Activated CD4-positive, alpha-beta memory T cell treated with anti-CD3 and anti-CD28 coated beads, Interleukin-2, amount 10 ng/mL, durations not matched to agents 7 days and 5 days (primary cell): ENCODE data around the gene NR1H3. TPM values are rescaled to one million over a fixed set of nuclear protein-coding genes. Genes with fewer than 3 reads are reported as not detected.

Experiments used
- CTCF ChIA-PET: fragments of 350-600 bp; sonication (Branson Sonifier 250); formaldehyde crosslinking; loops from one replicate; lab custom pipeline; 2021; ENCODE audit warnings: antibody characterized with exemption, inconsistent platforms; lab: Charles Lee
- POLR2A ChIA-PET: fragments of 350-600 bp; sonication (Branson Sonifier 250); formaldehyde crosslinking; loops from one replicate; lab custom pipeline; 2021; ENCODE audit warnings: antibody characterized with exemption; lab: Charles Lee
- DNase-seq: peaks from one replicate; pipeline ENCODE4 v3.0.0-alpha.2; 2020
- H3K27ac Mint-ChIP-seq: one replicate; pipeline ENCODE4 v1.8.0; 2021; ENCODE audit warnings: mild to moderate bottlenecking, mixed read lengths
- H3K27me3 Mint-ChIP-seq: one replicate; pipeline ENCODE4 v1.8.0; 2021; ENCODE audit warnings: mixed read lengths
- H3K36me3 Mint-ChIP-seq: one replicate; pipeline ENCODE4 v1.8.0; 2021; ENCODE audit warnings: low read depth, mixed read lengths
- H3K4me1 Mint-ChIP-seq: one replicate; pipeline ENCODE4 v1.8.0; 2021; ENCODE audit warnings: mixed read lengths
- H3K4me3 Mint-ChIP-seq: one replicate; pipeline ENCODE4 v1.8.0; 2021; ENCODE audit warnings: mild to moderate bottlenecking, mixed read lengths
- H3K9me3 Mint-ChIP-seq: one replicate; pipeline ENCODE4 v1.8.0; 2021; ENCODE audit warnings: mixed read lengths
- total RNA-seq, 2 experiments: library from RNA; stranded (reverse); gene quantifications; one replicate each; pipeline ENCODE4 v1.2.3, GENCODE V29; 2021

The NR1H3 gene
- total RNA-seq, 2 experiments from 2014 or later: 10.5 to 13.9 TPM

DNA sequence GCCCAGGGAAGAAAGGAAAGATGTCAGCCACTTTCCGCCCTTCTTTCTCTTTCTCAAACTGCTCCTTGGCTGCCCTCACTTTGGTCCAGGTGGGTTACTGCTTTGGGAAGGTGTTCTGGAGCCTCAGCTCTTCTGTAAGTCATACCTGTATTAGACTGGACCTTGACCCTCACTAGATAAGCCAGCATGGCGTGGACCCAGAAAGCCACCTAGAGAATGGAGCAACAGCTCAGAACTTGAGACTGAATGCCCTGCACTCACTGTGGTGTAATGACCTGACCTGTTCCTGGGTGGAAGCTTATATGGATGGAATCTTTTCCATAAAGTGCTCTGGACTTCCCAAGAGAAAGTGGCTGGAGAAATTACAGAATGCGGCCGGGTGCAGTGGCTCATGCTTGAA lies 24.7 kb upstream of the NR1H3 start:
- CTCF ChIA-PET: interaction anchor here (1.0 to 4.9 kb wide), 7 partner anchors 15 to 179 kb away, joined by 3 to 25 read pairs (median 3); partner anchors contain the start of genes ACP2 and DDB2
- H3K36me3 Mint-ChIP-seq: peaks cover 66% of the 10 kb centered on the region

DNA sequence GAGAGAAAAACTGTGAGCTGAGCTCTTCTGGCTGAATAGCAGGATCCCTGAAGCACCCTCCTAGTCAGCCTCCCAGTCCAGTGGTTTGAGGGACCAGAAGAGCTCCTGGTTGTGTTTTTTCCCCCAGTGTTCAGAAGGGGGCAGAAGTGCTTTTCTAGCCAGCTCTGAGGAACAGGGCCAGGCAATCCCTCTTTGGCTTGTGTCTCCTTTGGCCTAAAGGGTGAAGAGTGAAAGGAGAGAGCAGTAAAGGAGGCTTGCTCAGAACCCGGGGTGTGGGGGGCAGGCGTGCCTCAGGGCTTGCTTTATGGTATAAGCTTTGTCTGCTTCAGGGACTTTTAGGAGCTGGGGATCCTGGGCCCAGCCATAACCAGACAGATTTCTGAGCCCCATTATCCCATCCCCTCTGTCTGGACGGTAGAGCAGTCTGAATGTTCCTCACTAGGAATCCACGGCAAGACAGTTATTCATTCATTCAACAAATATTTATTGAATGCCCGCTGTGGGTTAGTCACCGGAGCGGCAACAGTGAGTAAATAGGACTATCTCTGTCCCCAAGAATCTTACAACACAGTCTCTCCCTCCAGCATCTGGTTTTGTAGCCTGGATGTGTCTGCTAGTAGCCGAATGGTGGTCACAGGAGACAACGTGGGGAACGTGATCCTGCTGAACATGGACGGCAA lies 23.7 kb upstream of the NR1H3 start:
- ChIA-PET POLR2A (interaction anchor here (1.0 to 17.4 kb wide), 11 partner anchors 8 to 94 kb away, joined by 3 to 161 read pairs (median 5); partner anchors contain the start of genes ACP2, DDB2 and MADD), CTCF (interaction anchor here (0.7 to 4.9 kb wide), 10 partner anchors 10 to 178 kb away, joined by 3 to 25 read pairs (median 3); partner anchors contain the start of genes ACP2, DDB2 and MADD)
- H3K27ac Mint-ChIP-seq: peak overlapping the region; percentile 77
- H3K36me3 Mint-ChIP-seq: peaks cover 67% of the 10 kb centered on the region
- peaks cover 26% of the 10 kb centered on the region for H3K4me1 Mint-ChIP-seq
- no peak for DNase-seq
- H3K27me3 Mint-ChIP-seq: no peaks in the 10 kb centered on the region
- no peak overlapping the region for H3K4me3 Mint-ChIP-seq
- no peaks in the 10 kb centered on the region for H3K9me3 Mint-ChIP-seq

More for the DNA sequence above, 24.7 kb upstream of the NR1H3 start:
- POLR2A ChIA-PET: interaction anchor here (1.1 to 17.4 kb wide), 7 partner anchors 10 to 93 kb away, joined by 3 to 161 read pairs (median 4); partner anchors contain the start of genes ACP2, DDB2 and MADD
- Mint-ChIP-seq H3K9me3 (no peaks in the 10 kb centered on the region), H3K27ac (no peak overlapping the region), H3K27me3 (no peaks in the 10 kb centered on the region), H3K4me3 (no peak overlapping the region), H3K4me1 (peaks cover 29% of the 10 kb centered on the region)
- DNase-seq: no peak

GRCh38 chr11:47234669-47235100 lies 23.1 kb upstream of the NR1H3 start:
- peak overlapping the region; percentile 77 for H3K27ac Mint-ChIP-seq
- ChIA-PET POLR2A (interaction anchor here (0.6 to 17.4 kb wide), 9 partner anchors 10 to 221 kb away, joined by 3 to 161 read pairs (median 5); partner anchors contain the start of genes ACP2, DDB2 and MADD), CTCF (interaction anchor here (0.7 to 4.9 kb wide), 5 partner anchors 11 to 36 kb away, joined by 3 to 25 read pairs (median 3); partner anchors contain the start of genes ACP2 and MADD)
- peak overlapping the region; percentile 24 for H3K4me3 Mint-ChIP-seq
- DNase-seq: no peak
- no peaks in the 10 kb centered on the region for H3K27me3 Mint-ChIP-seq
- peaks cover 24% of the 10 kb centered on the region for H3K4me1 Mint-ChIP-seq
- no peaks in the 10 kb centered on the region for H3K9me3 Mint-ChIP-seq
- H3K36me3 Mint-ChIP-seq: peaks cover 69% of the 10 kb centered on the region

GRCh38 chr11:47235163-47235562 lies 22.6 kb upstream of the NR1H3 start:
- Mint-ChIP-seq H3K27ac (peak overlapping the region; percentile 77), H3K9me3 (no peaks in the 10 kb centered on the region), H3K4me1 (peaks cover 24% of the 10 kb centered on the region), H3K36me3 (peaks cover 74% of the 10 kb centered on the region), H3K4me3 (no peak overlapping the region), H3K27me3 (no peaks in the 10 kb centered on the region)
- ChIA-PET CTCF (interaction anchor here (1.1 to 4.9 kb wide), 6 partner anchors 13 to 36 kb away, joined by 3 to 25 read pairs (median 4); partner anchors contain the start of genes ACP2, DDB2 and MADD), POLR2A (interaction anchor here (0.6 to 17.4 kb wide), 10 partner anchors 9 to 220 kb away, joined by 3 to 161 read pairs (median 4); partner anchors contain the start of genes ACP2, DDB2 and MADD)
- no peak for DNase-seq

- CTCF ChIA-PET: interaction anchor here (1.1 to 4.9 kb wide), 4 partner anchors 11 to 23 kb away, joined by 3 to 25 read pairs (median 4); partner anchors contain the start of genes ACP2 and DDB2
- DNase-seq: no peak
- H3K36me3 Mint-ChIP-seq: peaks cover 72% of the 10 kb centered on the region
- H3K27me3 Mint-ChIP-seq: no peaks in the 10 kb centered on the region
- no peaks in the 10 kb centered on the region for H3K9me3 Mint-ChIP-seq
- no peak overlapping the region for H3K4me3 Mint-ChIP-seq
- peak overlapping the region; percentile 21 for H3K27ac Mint-ChIP-seq
- POLR2A ChIA-PET: interaction anchor here (1.0 to 17.4 kb wide), 6 partner anchors 10 to 34 kb away, joined by 3 to 161 read pairs (median 4); partner anchors contain the start of genes ACP2 and DDB2
- peaks cover 24% of the 10 kb centered on the region for H3K4me1 Mint-ChIP-seq
Measured at GRCh38 chr11:47236482-47236881, 21.3 kb upstream of the NR1H3 start.

DNA sequence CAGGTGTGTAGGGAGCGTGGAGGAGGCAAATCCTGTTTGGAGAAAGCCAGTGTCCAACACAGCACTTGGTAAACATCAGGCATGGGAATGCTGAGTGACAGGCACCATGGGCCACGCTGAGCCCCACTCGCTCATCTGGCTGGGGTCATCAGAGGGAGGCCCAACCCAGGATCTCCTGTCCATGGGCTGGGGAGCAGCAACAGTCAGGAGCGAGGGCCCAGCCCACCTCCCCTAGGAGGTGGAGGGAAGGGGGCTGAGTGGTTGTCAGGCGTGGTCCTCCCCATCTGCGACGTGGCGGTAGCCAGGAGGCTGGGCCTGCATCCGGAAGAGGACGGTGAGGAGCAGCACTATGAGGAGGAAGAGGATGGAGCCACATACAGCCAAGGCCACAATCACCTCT lies 17.9 kb upstream of the NR1H3 start:
- Mint-ChIP-seq H3K27ac (no peak overlapping the region), H3K36me3 (peaks cover 81% of the 10 kb centered on the region)
- POLR2A ChIA-PET: interaction anchor here (1.9 to 17.4 kb wide), 2 partner anchors 8 to 25 kb away, joined by 23 to 161 read pairs; partner anchors contain the start of genes ACP2 and DDB2

GRCh38 chr11:47241841-47242301 lies 15.9 kb upstream of the NR1H3 start:
- no peak for DNase-seq
- Mint-ChIP-seq H3K27me3 (no peaks in the 10 kb centered on the region), H3K27ac (peak overlapping the region; percentile 2), H3K4me1 (peaks cover 6% of the 10 kb centered on the region), H3K4me3 (no peak overlapping the region), H3K36me3 (peaks cover 73% of the 10 kb centered on the region), H3K9me3 (no peaks in the 10 kb centered on the region)
- POLR2A ChIA-PET: interaction anchor here (0.9 to 2.4 kb wide), 11 partner anchors 8 to 163 kb away, joined by 3 to 11 read pairs (median 5); partner anchors contain the start of gene DDB2
- CTCF ChIA-PET: interaction anchor here (0.6 kb wide), 1 partner anchor 10 kb away, joined by 4 read pairs; no protein-coding TSS in a partner anchor

More for the DNA sequence above, 17.9 kb upstream of the NR1H3 start:
- no peak overlapping the region for H3K4me3 Mint-ChIP-seq
- peaks cover 13% of the 10 kb centered on the region for H3K4me1 Mint-ChIP-seq
- CTCF ChIA-PET: no interaction called here
- no peaks in the 10 kb centered on the region for H3K27me3 Mint-ChIP-seq
- DNase-seq: no peak
- no peaks in the 10 kb centered on the region for H3K9me3 Mint-ChIP-seq

DNA sequence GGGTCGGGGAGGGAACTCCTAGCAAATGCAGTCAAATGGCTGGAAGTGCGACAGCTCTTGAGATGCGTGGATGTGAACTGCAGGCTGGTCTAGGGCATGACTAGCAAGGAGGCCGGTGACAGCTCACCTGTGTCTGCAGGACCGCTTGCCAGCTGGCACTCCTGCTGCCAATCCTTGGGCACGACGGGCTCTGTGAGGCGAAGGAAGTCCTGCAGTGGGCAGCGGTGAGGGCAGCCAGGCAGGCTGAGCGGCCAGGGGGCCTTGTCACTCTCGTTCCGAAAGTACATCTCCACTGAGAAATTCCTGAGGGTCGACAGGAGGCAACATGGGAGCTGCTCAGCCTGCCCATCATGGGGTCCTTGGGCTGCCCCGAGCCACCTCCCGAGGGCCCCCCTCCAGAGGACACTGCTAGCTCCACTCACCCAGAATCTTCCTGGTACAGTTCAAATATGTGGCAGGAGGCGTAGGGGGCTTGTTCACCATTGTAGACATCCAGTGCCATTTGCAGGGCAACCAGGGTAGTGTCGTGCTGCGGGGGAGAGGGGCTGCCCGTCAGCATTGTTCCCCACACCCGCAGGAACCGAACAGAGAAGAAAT lies 15.1 kb upstream of the NR1H3 start:
- Mint-ChIP-seq H3K27me3 (no peaks in the 10 kb centered on the region), H3K27ac (no peak overlapping the region), H3K4me1 (peaks cover 14% of the 10 kb centered on the region), H3K4me3 (no peak overlapping the region), H3K9me3 (no peaks in the 10 kb centered on the region), H3K36me3 (peaks cover 67% of the 10 kb centered on the region)
- ChIA-PET POLR2A (interaction anchor here (0.6 to 2.4 kb wide), 8 partner anchors 9 to 162 kb away, joined by 3 to 11 read pairs (median 4); partner anchors contain the start of gene DDB2), CTCF (interaction anchor here (0.8 to 1.7 kb wide), 2 partner anchors 14 to 17 kb away, joined by 4 to 5 read pairs; no protein-coding TSS in a partner anchor)
- DNase-seq: no peak

DNA sequence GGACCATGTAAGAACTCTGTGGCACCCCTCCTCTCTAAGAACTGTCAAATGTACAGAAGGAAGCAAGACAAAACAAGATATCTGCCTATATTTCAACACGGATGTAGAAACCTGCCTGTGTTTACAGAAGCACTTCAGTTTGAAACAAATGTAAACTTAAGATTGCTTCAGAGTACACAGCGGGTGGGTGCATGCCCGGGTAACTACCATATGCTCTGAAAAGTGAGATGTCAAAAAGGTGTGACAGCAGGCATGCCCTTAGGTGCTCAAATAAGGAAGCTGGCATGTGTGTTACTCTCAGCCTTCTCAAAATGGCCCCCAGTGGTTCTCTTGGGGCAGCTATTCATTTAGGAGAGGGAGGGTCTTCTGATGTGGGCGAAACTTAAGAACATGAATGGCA lies 14.3 kb upstream of the NR1H3 start:
- no peak overlapping the region for H3K27ac Mint-ChIP-seq
- H3K36me3 Mint-ChIP-seq: peaks cover 60% of the 10 kb centered on the region
- CTCF ChIA-PET: interaction anchor here (0.5 to 1.7 kb wide), 2 partner anchors 16 to 61 kb away, joined by 4 to 5 read pairs; no protein-coding TSS in a partner anchor
- peaks cover 19% of the 10 kb centered on the region for H3K4me1 Mint-ChIP-seq
- POLR2A ChIA-PET: interaction anchor here (0.9 to 2.4 kb wide), 5 partner anchors 9 to 28 kb away, joined by 4 to 11 read pairs (median 7); partner anchors contain the start of gene DDB2
- no peak overlapping the region for H3K4me3 Mint-ChIP-seq
- H3K9me3 Mint-ChIP-seq: no peaks in the 10 kb centered on the region
- DNase-seq: no peak
- H3K27me3 Mint-ChIP-seq: no peaks in the 10 kb centered on the region

DNA sequence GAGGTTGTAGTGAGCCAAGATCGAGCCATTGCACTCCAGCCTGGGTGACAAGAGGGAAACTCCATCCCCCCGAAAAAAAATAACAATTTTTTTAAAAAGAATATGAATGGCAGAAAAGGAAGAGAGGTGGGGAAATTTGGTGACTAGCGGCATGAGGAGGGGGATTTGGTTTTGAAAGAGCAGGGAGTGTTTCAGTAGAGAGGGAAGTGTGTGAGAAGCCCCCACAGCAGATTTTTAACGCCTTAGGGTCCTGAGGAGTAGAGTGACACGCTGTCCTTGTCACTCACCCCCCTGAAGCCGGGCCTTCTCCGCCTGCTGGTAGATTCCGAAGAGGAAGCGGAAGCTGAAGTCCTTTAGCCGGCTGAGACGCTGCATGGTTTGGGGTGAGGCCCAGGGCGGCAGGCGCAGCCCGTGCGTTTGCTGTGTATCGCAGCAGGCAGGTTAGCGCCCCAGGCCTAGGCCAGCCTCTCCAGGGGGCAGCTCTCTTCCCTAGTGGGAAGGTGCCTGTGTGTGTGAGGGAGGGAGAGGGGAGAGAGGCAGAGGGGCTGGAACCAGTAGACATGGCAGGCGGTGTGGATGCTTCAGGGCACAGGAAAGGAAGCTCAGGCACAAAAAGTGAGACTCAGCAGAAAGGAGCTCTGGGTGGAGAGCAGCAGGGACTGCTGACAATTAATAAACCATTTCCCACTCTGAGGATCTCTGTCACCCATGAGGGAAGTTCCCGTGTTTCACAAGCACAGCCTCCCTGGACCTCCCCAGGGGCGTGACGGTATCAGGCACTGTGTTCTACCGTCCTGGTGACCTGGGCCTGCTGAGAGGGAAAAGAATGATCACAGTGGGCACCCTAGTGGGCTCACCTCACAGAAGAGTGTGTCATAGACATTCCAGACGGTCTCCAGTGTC lies 13.1 kb upstream of the NR1H3 start:
- Mint-ChIP-seq H3K36me3 (peaks cover 47% of the 10 kb centered on the region), H3K4me3 (no peak overlapping the region), H3K4me1 (peaks cover 25% of the 10 kb centered on the region), H3K27ac (no peak overlapping the region), H3K9me3 (no peaks in the 10 kb centered on the region), H3K27me3 (no peaks in the 10 kb centered on the region)
- ChIA-PET CTCF (no interaction called here), POLR2A (interaction anchor here (2.0 to 2.4 kb wide), 2 partner anchors 10 to 30 kb away, joined by 10 to 11 read pairs; partner anchors contain the start of gene DDB2)
- no peak for DNase-seq
